GM11168 (cell line): ENCODE results near the gene HTR3B.

Experiments used
- in situ Hi-C: fragments of 300-500 bp; cut with MboI; formaldehyde crosslinking; loops from one replicate; pipeline ENCODE4 v1.12.0; 2022; ENCODE audit warnings: low sequenced_read_pairs; ENCODE audit not compliant: unreplicated experiment

HTR3B gene

GRCh38 chr11:113982306-113982705 is 77.7 kb downstream of the HTR3B start:
- in situ Hi-C loops = no loop called here

DNA sequence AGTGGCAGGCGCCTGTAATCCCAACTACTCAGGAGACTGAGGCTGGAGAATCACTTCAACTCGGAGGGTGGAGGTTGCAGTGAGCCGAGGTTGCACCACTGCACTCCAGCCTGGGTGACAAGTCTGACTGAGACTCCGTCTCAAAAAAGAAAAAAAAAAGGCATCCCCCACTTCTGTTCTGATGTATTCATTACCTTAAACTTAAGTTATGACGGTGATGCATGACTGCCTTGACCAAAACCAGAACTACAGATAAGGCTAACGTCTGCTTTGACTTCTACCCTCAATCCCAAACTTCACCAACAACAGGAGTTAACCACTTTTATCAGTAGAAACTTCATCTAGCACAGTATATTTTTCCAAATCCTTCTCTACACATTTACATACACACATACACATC is 80.2 kb downstream of the HTR3B start:
- in situ Hi-C loops = no loop called here

GRCh38 chr11:113985906-113986305 is 81.3 kb downstream of the HTR3B start:
- in situ Hi-C loops = no loop called here

DNA sequence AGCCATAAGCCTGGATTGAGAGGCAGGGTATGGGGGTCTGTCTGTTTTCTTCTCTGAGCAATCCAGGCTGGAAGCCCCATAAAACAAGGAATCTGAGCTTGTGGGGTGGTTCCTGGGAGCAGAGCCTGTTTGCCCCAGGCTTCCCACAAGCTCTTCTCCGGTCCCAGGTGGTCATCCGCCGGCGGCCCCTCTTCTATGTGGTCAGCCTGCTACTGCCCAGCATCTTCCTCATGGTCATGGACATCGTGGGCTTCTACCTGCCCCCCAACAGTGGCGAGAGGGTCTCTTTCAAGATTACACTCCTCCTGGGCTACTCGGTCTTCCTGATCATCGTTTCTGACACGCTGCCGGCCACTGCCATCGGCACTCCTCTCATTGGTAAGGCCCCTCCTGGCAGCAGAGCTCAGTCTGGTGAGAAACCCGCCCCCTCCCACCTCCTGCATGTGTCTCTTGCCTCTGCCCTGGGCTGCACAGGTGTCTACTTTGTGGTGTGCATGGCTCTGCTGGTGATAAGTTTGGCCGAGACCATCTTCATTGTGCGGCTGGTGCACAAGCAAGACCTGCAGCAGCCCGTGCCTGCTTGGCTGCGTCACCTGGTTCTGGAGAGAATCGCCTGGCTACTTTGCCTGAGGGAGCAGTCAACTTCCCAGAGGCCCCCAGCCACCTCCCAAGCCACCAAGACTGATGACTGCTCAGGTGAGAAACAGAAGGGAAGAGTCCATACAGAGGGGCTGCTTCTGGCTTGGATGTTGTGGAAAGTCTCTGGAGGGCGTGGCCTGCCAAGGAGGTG is 82.0 kb downstream of the HTR3B start:
- in situ Hi-C loops = no loop called here

- in situ Hi-C loops = no loop called here
Measured at GRCh38 chr11:113989381-113989780, 84.8 kb downstream of the HTR3B start.

DNA sequence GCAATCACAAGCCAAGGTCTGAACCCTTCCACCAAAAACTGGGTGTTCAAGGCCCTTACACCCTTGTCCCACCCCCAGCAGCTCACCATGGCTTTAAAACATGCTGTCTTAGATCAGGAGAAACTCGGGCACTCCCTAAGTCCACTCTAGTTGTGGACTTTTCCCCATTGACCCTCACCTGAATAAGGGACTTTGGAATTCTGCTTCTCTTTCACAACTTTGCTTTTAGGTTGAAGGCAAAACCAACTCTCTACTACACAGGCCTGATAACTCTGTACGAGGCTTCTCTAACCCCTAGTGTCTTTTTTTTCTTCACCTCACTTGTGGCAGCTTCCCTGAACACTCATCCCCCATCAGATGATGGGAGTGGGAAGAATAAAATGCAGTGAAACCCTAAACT is 85.3 kb downstream of the HTR3B start:
- in situ Hi-C loops = no loop called here

DNA sequence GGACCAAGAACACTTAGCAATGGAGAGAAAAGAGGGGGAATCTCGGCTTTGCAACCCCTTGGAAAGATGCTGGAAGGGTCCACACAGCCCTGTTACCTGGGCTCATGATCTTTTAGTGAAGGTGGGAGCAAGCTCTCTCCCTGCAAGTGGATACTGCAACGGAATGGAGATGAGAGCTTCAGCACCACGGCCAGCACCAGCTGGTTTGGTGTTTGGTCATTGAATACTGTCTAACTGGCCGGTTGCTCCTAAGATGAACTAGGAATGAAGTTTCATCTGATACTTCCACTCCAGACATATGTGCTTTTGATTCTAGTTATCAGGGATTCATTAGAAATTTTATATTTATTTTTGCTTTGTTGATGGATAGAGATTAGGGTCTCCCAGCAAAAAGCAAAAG is 86.6 kb downstream of the HTR3B start:
- in situ Hi-C loops = no loop called here

- in situ Hi-C loops = no loop called here
Measured at GRCh38 chr11:113991718-113992458, 87.3 kb downstream of the HTR3B start.

DNA sequence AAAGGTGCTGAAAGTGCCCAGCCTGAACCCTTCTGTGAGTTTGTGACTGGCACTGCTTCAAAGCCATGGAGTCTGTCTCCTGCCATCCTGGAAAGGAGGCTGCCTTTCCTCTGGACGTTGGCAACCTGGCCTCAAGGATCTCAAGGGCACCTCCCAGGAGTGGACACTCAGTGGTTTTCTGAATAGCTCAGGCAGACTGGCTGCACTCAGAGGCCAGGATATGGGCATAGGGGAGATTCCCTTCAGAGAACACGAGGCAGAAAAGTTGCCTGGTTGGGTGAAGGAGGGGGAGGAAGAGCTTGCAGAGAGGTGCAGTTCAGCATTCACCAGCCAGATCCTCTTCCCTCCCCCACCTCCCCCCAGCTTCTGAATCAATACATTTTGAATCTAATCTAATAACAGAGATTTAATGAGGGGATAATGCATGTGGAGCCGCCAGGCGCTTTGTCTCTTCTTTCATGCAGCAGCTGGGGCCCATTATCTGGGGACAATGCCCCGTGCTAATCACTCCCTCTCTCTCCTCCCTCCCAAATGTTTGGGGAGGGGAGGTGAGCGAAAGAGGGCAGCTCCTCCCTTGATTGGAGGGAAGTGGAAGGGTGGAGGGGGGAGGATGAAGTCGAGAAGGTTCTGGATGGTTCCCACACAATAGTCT is 88.0 kb downstream of the HTR3B start:
- in situ Hi-C loops = no loop called here

GRCh38 chr11:113994077-113994954 is 89.7 kb downstream of the HTR3B start:
- in situ Hi-C loops = no loop called here
